BE2C (cell line): Measurements from ENCODE around the gene SYT1.

Source experiments
- DNase-seq: peaks from one replicate; pipeline ENCODE4 v3.0.0-alpha.2; 2020
- H3K27me3 ChIP-seq: fragments of 250-450 bp; sonication (Bioruptor Pico); 2 replicates; pipeline ENCODE4 v1.5.1; 2020; ENCODE audit warnings: mild to moderate bottlenecking
- H3K36me3 ChIP-seq: fragments of 250-450 bp; sonication (Bioruptor Pico); 2 replicates; pipeline ENCODE4 v1.5.1; 2020; ENCODE audit warnings: mild to moderate bottlenecking
- H3K4me1 ChIP-seq: fragments of 250-450 bp; sonication (Bioruptor Pico); 2 replicates; pipeline ENCODE4 v1.5.1; 2020
- H3K4me3 ChIP-seq: 2 replicates; pipeline ENCODE4 v1.5.1; 2011; ENCODE audit warnings: low read depth, low read length
- H3K9me3 ChIP-seq: fragments of 250-450 bp; sonication (Bioruptor Pico); 2 replicates; pipeline ENCODE4 v1.5.1; 2020
- CTCF ChIP-seq: IDR thresholded peaks from 2 replicates; pipeline ENCODE4 v1.5.1; 2012; ENCODE audit warnings: mild to moderate bottlenecking, low read depth, low read length

SYT1 gene

GRCh38 chr12:78933014-78933413, 68.4 kb downstream of the SYT1 start:
- Histone ChIP-seq H3K4me1 (peaks cover 51% of the 10 kb centered on the region), H3K9me3 (no peaks in the 10 kb centered on the region), H3K4me3 (no peak overlapping the region), H3K36me3 (peaks cover 43% of the 10 kb centered on the region), H3K27me3 (no peaks in the 10 kb centered on the region)
- no peak for TF ChIP-seq CTCF
- no peak for DNase-seq

- H3K4me3 ChIP-seq = peak overlapping the region; percentile 26
- DNase-seq = peak; percentile 18
- TF ChIP-seq CTCF = no peak
- no peaks in the 10 kb centered on the region; the same call in 1 of the 2 replicates for H3K9me3 ChIP-seq
- H3K27me3 ChIP-seq = no peaks in the 10 kb centered on the region
- H3K36me3 ChIP-seq = peaks cover 54% of the 10 kb centered on the region
- H3K4me1 ChIP-seq = peaks cover 40% of the 10 kb centered on the region
These were observed 73.9 kb downstream of the SYT1 start for GRCh38 chr12:78938341-78939084.

GRCh38 chr12:78949532-78949931, 85.0 kb downstream of the SYT1 start:
- H3K27me3 ChIP-seq = no peaks in the 10 kb centered on the region
- no peaks in the 10 kb centered on the region; the same call in 1 of the 2 replicates for H3K9me3 ChIP-seq
- peaks cover 28% of the 10 kb centered on the region for H3K4me1 ChIP-seq
- no peak overlapping the region for H3K4me3 ChIP-seq
- peaks cover 55% of the 10 kb centered on the region for H3K36me3 ChIP-seq
- no peak for DNase-seq
- no peak for TF ChIP-seq CTCF

GRCh38 chr12:78951803-78952551, 87.4 kb downstream of the SYT1 start:
- Histone ChIP-seq H3K4me3 (peak overlapping the region; percentile 5; the same call in 1 of the 2 replicates), H3K27me3 (no peaks in the 10 kb centered on the region), H3K36me3 (peaks cover 46% of the 10 kb centered on the region), H3K9me3 (no peaks in the 10 kb centered on the region), H3K4me1 (peaks cover 28% of the 10 kb centered on the region)
- peak; percentile 86 for DNase-seq
- no peak for TF ChIP-seq CTCF

GRCh38 chr12:78952552-78952929, 88.0 kb downstream of the SYT1 start:
- no peak for TF ChIP-seq CTCF
- H3K36me3 ChIP-seq = peaks cover 48% of the 10 kb centered on the region
- no peak for DNase-seq
- H3K4me3 ChIP-seq = 0 out of 2 replicates have a peak overlapping the region, but pooled peaks have one; percentile 5
- no peaks in the 10 kb centered on the region for H3K27me3 ChIP-seq
- peaks cover 28% of the 10 kb centered on the region for H3K4me1 ChIP-seq
- no peaks in the 10 kb centered on the region for H3K9me3 ChIP-seq

- no peaks in the 10 kb centered on the region for H3K27me3 ChIP-seq
- peaks cover 2% of the 10 kb centered on the region for H3K4me1 ChIP-seq
- no peak for TF ChIP-seq CTCF
- no peak overlapping the region for H3K4me3 ChIP-seq
- no peak for DNase-seq
- H3K36me3 ChIP-seq = peaks cover 76% of the 10 kb centered on the region
- H3K9me3 ChIP-seq = no peaks in the 10 kb centered on the region
These were observed 94.4 kb downstream of the SYT1 start for GRCh38 chr12:78958941-78959340.
